ENCODE results near the gene ADGRL3. TPM values are rescaled to one million over a fixed set of nuclear protein-coding genes. Genes with fewer than 3 reads are reported as not detected.
"Not testable (repeated sequence)": the region's sequence is repeated elsewhere in the genome, so short reads cannot be mapped to it uniquely, and the experiment has no call there.

The ADGRL3 gene
- total RNA-seq, 1 experiment from 2014 or later = not detected

DNA sequence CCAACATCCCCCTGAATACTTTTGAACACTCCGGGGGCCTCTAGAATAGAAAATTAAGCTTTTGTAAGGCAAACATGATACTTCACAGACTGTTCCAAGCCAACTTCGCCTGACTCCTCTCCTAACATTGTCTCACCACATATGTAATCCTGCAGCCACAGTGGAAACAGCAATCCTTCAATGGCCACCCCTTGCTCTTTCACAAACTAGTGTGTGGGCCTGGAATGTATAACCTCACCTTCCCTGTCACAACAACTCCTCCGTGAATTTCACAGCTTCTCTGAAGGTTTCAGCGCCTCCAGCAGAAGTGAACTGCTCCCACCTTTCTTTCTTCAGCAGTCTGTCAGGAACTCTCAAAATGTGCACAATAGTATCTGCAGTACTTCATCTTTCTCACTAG is 185.1 kb downstream of the ADGRL3 start:
- in situ Hi-C loops (cut with HindIII; ENCODE audit: low pct_unique_long_range_greater_than_20kb, low sequenced_read_pairs) = no loop called here
- DNase-seq (ENCODE audit: low read depth) = no peak

- in situ Hi-C loops (cut with HindIII; ENCODE audit: low pct_unique_long_range_greater_than_20kb, low sequenced_read_pairs); DNase-seq (ENCODE audit: low read depth): not testable (repeated sequence)
Observed at GRCh38 chr4:61387372-61387771, 187.2 kb downstream of the ADGRL3 start.

GRCh38 chr4:61389640-61390039 is 189.5 kb downstream of the ADGRL3 start:
- in situ Hi-C loops (cut with HindIII; ENCODE audit: low pct_unique_long_range_greater_than_20kb, low sequenced_read_pairs) = no loop called here
- DNase-seq (ENCODE audit: low read depth) = no peak

- in situ Hi-C loops (cut with HindIII; ENCODE audit: low pct_unique_long_range_greater_than_20kb, low sequenced_read_pairs) = no loop called here
- DNase-seq (ENCODE audit: low read depth) = no peak
Observed at GRCh38 chr4:61395754-61396153, 195.6 kb downstream of the ADGRL3 start.

DNA sequence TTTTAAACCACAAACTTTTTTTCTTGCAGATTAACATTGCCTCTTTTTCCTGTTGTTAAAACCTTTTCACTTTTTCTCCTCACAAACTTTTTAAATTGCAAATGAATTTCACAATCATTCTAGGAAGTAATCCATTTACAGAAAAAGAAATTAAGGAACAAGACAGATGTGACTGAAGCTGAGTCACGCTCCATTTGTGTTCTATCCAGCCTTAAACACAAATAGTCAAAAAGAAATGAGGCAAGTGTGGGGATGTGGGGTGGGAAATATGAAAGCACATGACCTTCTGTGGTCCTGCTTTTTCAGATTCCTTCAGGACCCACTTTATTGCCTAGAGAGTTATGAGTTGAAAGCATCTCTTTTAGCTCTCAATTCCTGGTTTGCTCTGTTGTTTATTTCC is 197.0 kb downstream of the ADGRL3 start:
- DNase-seq (ENCODE audit: low read depth) = no peak
- in situ Hi-C loops (cut with HindIII; ENCODE audit: low pct_unique_long_range_greater_than_20kb, low sequenced_read_pairs) = no loop called here

DNA sequence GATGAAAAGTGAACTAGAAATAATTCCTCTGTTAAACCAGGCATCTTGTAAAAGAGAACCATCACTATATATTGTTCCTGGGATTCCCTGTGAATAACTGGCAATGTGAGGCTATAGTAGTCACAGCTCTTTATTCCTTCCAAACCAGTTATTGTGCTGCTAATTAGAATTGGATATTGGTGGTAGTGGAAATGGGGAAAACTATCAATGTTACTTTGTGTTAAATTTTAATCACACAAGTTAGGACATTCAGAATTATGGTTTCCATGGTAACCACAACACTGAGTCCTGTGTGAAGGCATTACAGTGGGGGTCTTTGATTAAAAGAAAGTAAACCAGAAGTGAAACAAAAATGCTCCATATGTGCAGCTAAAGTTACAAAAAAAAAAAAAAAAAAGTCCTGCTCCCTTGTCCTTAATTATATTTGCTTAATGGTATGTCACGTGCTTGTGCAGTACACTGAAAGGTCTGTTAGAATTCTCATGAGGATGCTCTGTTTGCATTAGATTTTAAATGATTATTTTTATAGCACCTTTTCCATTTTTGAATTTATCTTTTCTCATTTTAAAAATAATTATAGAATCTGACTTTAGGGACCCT is 200.4 kb downstream of the ADGRL3 start:
- in situ Hi-C loops (cut with HindIII; ENCODE audit: low pct_unique_long_range_greater_than_20kb, low sequenced_read_pairs) = no loop called here
- DNase-seq (ENCODE audit: low read depth) = no peak

DNA sequence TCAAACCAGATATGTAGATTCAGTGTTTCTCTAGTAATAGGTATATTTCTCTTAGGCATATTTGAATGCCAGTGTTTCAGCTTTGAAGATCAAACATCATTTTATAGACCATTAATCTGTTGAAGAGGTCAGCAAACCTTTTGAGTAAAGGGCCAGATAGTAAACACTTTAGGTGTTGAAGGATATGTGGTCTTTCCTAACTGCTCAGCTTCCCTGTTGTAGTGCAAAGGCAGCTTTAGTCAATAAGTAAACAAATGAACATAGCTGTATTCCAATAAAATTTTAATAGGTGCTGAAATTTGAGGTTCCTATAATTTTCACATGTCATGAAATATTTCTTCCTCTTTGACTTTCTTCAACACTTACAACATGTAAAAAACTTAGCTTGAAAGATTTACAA is 201.6 kb downstream of the ADGRL3 start:
- DNase-seq (ENCODE audit: low read depth) = no peak
- in situ Hi-C loops (cut with HindIII; ENCODE audit: low pct_unique_long_range_greater_than_20kb, low sequenced_read_pairs) = no loop called here

GRCh38 chr4:61405307-61405706 is 205.2 kb downstream of the ADGRL3 start:
- in situ Hi-C loops (cut with HindIII; ENCODE audit: low pct_unique_long_range_greater_than_20kb, low sequenced_read_pairs) = no loop called here
- no peak for DNase-seq (ENCODE audit: low read depth)

GRCh38 chr4:61406677-61407076 is 206.6 kb downstream of the ADGRL3 start:
- in situ Hi-C loops (cut with HindIII; ENCODE audit: low pct_unique_long_range_greater_than_20kb, low sequenced_read_pairs) = no loop called here
- no peak for DNase-seq (ENCODE audit: low read depth)

DNA sequence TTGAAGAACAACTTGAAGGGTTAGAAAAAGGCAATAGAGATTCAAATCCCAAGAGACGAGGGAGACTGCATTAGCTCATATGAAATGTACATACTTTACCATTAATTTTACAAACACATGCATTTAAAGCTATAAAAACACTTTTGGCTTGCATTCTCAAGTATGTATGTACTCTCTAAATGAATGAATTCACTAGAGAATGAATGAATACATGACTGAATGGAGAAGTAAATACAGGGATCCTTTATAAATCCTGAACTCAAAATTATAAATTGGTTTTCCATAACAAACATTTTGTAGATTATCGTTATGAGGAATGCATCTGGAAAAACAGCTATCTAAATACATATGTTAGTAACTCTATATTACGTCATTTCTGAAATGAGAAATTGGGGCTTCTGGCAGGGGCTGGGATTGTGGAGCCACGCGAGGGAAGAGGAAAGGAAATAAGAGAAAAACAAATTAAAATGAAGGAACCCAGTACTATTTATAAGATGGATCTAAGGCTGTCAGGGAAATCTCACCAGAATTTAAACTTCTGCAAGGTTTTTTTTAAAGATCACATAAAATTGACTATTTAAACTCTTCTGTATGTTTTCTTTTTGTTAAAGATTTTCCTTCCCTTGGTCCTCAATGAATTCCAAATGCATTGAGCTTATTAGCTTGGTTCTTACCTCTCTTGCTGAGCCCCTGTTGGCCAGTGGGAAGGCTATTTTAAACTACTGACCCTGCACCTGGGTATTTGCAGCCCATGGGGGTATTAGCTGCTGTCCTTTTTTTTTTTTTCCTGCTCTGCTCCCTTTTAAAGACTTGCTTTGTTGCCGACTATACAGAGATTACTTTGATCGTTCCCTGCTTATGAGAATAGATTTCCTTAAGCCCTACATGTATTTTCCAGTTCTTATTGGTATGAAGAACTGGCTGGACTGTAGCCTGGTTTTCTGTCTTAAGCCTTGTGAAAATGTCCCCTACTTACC is 207.8 kb downstream of the ADGRL3 start:
- DNase-seq (ENCODE audit: low read depth) = no peak
- in situ Hi-C loops (cut with HindIII; ENCODE audit: low pct_unique_long_range_greater_than_20kb, low sequenced_read_pairs) = no loop called here

GRCh38 chr4:61408861-61409260 is 208.7 kb downstream of the ADGRL3 start:
- in situ Hi-C loops (cut with HindIII; ENCODE audit: low pct_unique_long_range_greater_than_20kb, low sequenced_read_pairs) = no loop called here
- DNase-seq (ENCODE audit: low read depth) = no peak

DNA sequence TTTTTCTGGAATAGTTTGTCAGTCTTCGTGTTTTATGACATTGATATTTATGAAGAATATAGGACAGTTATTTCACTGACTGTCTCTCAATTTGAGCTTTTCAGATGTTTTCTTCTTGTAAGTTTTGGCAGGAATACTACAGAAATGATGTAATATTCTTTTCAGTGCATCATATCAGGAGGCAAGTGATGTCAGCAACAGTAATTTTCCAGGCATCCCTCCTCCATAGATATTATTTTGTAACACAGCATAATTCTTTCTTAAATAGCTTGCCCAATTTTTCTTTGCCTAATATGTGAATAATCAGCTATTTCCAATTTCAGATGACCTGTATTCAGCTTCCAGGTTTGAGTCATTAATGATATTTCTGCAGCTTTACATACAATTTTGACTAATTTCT is 211.1 kb downstream of the ADGRL3 start:
- DNase-seq (ENCODE audit: low read depth) = no peak
- in situ Hi-C loops (cut with HindIII; ENCODE audit: low pct_unique_long_range_greater_than_20kb, low sequenced_read_pairs) = no loop called here

GRCh38 chr4:61425315-61425714 is 225.2 kb downstream of the ADGRL3 start:
- no peak for DNase-seq (ENCODE audit: low read depth)
- in situ Hi-C loops (cut with HindIII; ENCODE audit: low pct_unique_long_range_greater_than_20kb, low sequenced_read_pairs) = no loop called here

DNA sequence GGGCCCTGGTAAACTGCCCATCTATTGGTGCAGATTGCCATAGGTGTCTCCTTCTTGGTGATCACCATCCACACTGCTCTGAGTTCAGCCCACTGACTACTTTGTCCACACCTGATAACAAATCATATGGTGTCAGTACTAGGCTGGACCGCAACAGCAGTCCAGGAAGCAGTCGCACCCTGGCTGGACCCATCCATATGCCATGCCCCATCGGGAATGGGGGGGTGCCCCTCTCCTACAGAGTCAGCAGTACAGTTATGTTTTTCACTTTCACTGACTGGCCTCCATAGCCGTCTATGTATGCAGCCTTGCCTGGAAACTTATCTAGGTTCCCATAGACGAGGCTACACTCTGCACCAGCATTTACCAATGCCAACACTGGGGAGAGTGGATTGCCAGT is 226.1 kb downstream of the ADGRL3 start:
- DNase-seq (ENCODE audit: low read depth) = no peak
- in situ Hi-C loops (cut with HindIII; ENCODE audit: low pct_unique_long_range_greater_than_20kb, low sequenced_read_pairs) = no loop called here

GRCh38 chr4:61427099-61427817 is 227.1 kb downstream of the ADGRL3 start:
- in situ Hi-C loops (cut with HindIII; ENCODE audit: low pct_unique_long_range_greater_than_20kb, low sequenced_read_pairs) = no loop called here
- no peak for DNase-seq (ENCODE audit: low read depth)

DNA sequence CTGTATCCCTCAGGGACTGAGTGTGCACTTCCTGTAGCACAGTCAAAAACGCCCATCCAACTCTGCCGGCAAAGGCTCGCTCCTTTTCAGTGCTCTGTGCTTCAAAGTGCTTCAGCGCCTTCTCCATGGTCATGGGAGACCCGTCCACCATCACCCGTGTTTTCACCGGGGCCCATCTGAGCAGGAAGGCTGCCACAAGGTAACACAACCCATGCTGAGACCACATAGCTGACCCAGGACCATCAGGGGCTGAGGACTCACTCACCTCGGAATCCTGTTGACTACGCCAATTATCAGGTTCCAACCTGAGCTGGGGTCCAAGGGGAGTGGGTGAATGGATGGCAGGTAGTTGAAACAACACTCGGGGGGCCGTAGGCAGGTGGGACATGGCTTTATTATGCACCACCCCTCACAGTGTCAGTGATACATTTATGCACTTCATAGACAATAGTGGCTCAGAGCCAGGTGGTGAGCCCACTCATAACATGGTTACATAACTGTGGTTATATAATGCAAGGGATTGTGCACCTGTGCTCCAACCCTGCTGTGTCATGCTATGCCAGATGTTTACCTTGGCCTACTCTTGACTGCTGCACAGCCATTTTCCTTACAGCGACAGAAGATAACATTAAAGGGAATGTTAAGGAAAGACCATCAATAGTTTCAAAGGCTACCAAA is 227.8 kb downstream of the ADGRL3 start:
- in situ Hi-C loops (cut with HindIII; ENCODE audit: low pct_unique_long_range_greater_than_20kb, low sequenced_read_pairs) = no loop called here

DNA sequence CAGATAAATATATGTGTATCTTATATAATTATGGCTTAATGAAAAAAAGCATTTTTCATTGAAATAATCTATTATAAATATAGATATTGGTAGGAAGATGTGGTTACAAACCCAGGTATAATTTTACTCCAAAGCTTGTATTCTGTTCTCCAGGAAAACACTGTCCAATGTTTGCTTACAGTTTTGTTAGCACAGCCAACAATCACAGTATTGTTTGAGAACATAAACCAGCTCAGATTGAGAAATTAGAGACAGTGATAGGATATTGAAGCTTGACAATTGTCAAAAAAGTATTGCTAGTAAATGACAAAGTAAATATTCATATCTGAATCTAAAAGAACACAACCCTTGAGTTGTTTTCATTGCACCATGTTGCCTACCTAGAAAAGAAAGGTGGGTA is 228.8 kb downstream of the ADGRL3 start:
- no peak for DNase-seq (ENCODE audit: low read depth)
- in situ Hi-C loops (cut with HindIII; ENCODE audit: low pct_unique_long_range_greater_than_20kb, low sequenced_read_pairs) = no loop called here

More for the DNA sequence above, 227.8 kb downstream of the ADGRL3 start:
- DNase-seq (ENCODE audit: low read depth) = no peak

- in situ Hi-C loops (cut with HindIII; ENCODE audit: low pct_unique_long_range_greater_than_20kb, low sequenced_read_pairs) = no loop called here
- DNase-seq (ENCODE audit: low read depth) = no peak
Observed at GRCh38 chr4:61431131-61431530, 231.0 kb downstream of the ADGRL3 start.

All from Caki2 (cell line).